ENCODE results near the gene DFFA. TPM values are rescaled to one million over a fixed set of nuclear protein-coding genes. Genes with fewer than 3 reads are reported as not detected.

DFFA gene
- total RNA-seq, 1 donor = 52.2 TPM

GRCh38 chr1:10494418-10494753, 22.1 kb upstream of the DFFA start:
- TF ChIP-seq CTCF (IDR thresholded peaks at IDR 0.05; ENCODE audit: insufficient read depth, low read depth, low read length) = no peak
- no peak overlapping the region for H3K4me3 ChIP-seq (ENCODE audit: low read depth, low read length)

GRCh38 chr1:10490286-10490970, 18.1 kb upstream of the DFFA start:
- DNase-seq (ENCODE audit: low read depth) = no peak
- TF ChIP-seq CTCF (IDR thresholded peaks at IDR 0.05; ENCODE audit: insufficient read depth, low read depth, low read length) = no peak
- no peak overlapping the region for H3K4me3 ChIP-seq (ENCODE audit: low read depth, low read length)

More at GRCh38 chr1:10494418-10494753, 22.1 kb upstream of the DFFA start:
- no peak for DNase-seq (ENCODE audit: low read depth)

GRCh38 chr1:10489291-10490055, 17.1 kb upstream of the DFFA start:
- no peak for TF ChIP-seq CTCF (IDR thresholded peaks at IDR 0.05; ENCODE audit: insufficient read depth, low read depth, low read length)
- no peak for DNase-seq (ENCODE audit: low read depth)
- no peak overlapping the region for H3K4me3 ChIP-seq (ENCODE audit: low read depth, low read length)

- TF ChIP-seq CTCF (IDR thresholded peaks at IDR 0.05; ENCODE audit: insufficient read depth, low read depth, low read length) = no peak
- DNase-seq (ENCODE audit: low read depth) = no peak
- no peak overlapping the region for H3K4me3 ChIP-seq (ENCODE audit: low read depth, low read length)
Observed at GRCh38 chr1:10484521-10484920, 12.2 kb upstream of the DFFA start.

- no peak for TF ChIP-seq CTCF (IDR thresholded peaks at IDR 0.05; ENCODE audit: insufficient read depth, low read depth, low read length)
- DNase-seq (ENCODE audit: low read depth) = no peak
- no peak overlapping the region for H3K4me3 ChIP-seq (ENCODE audit: low read depth, low read length)
Observed at GRCh38 chr1:10480614-10481013, 8.3 kb upstream of the DFFA start.

GRCh38 chr1:10479296-10479695, 7.0 kb upstream of the DFFA start:
- no peak for TF ChIP-seq CTCF (IDR thresholded peaks at IDR 0.05; ENCODE audit: insufficient read depth, low read depth, low read length)
- no peak overlapping the region for H3K4me3 ChIP-seq (ENCODE audit: low read depth, low read length)

More at GRCh38 chr1:10479296-10479695, 7.0 kb upstream of the DFFA start:
- DNase-seq (ENCODE audit: low read depth) = no peak
